ENCODE data around the gene NRBF2.

DNA sequence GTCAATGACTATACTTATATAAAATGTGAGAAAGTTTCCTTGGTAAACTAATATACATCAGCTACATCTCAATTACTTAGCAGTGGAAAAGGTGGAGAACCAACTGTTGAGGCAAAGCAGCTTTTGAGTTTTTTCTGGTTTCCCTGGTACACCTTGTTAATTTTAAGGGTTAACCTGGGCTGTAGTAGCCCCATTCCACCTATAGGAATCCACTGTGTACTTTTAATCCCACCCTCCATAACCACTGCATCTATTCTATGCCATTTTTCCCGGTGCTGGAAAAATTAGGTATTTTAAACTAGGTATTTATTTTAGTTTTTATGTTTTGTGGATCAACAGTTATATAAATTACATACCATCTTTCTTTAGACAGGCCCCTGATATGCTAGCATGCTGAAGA lies 42.4 kb downstream of the NRBF2 start:
- TF ChIP-seq, protein P1, sequence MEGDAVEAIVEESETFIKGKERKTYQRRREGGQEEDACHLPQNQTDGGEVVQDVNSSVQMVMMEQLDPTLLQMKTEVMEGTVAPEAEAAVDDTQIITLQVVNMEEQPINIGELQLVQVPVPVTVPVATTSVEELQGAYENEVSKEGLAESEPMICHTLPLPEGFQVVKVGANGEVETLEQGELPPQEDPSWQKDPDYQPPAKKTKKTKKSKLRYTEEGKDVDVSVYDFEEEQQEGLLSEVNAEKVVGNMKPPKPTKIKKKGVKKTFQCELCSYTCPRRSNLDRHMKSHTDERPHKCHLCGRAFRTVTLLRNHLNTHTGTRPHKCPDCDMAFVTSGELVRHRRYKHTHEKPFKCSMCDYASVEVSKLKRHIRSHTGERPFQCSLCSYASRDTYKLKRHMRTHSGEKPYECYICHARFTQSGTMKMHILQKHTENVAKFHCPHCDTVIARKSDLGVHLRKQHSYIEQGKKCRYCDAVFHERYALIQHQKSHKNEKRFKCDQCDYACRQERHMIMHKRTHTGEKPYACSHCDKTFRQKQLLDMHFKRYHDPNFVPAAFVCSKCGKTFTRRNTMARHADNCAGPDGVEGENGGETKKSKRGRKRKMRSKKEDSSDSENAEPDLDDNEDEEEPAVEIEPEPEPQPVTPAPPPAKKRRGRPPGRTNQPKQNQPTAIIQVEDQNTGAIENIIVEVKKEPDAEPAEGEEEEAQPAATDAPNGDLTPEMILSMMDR (conservative IDR thresholded peaks at IDR 0.05) = no peak
- TF ChIP-seq EZH2 (IDR thresholded peaks at IDR 0.05; ENCODE audit: low read depth) = no peak
